PC-3 (cell line): ENCODE measurements around the gene KIFAP3.

Experiments used
- EZH2 ChIP-seq: fragments of 300-600 bp; sonication (generic); IDR thresholded peaks from one replicate; pipeline ENCODE4 v1.6.1; 2017; ENCODE audit warnings: antibody characterized with exemption, mild to moderate bottlenecking, low read length; ENCODE audit not compliant: unreplicated experiment
- EZH2phosphoT487 ChIP-seq: fragments of 300-600 bp; sonication (generic); IDR thresholded peaks from 2 replicates; pipeline ENCODE4 v1.6.1; 2018; ENCODE audit warnings: mild to moderate bottlenecking, antibody characterized with exemption, low read length, borderline replicate concordance
- TF ChIP-seq, protein P1 (sequence below): fragments of 300-600 bp; sonication (generic); conservative IDR thresholded peaks from 2 replicates; pipeline ENCODE4 v1.5.1; 2017; ENCODE audit warnings: antibody characterized with exemption, low read depth, mild to moderate bottlenecking, low read length

DNA sequence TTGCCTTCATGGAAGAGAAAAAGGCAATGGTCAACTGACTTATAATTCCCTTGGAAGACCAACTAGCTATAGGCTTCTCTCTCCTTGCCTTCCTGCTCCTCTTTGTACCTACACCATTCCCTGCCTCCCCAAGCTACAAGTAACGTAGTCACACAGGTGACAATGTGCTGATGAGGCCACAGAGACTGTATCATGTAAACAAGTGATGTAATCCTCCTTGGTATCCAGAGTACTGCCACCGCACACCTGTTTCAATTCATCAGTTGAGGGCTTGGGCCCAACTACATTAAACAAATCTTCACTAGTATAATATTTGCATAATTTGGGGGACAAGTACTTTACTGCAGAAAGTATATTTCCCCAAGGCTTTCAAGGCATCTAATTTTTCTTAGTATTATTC, 104.4 kb downstream of the KIFAP3 start:
- TF ChIP-seq, protein P1, sequence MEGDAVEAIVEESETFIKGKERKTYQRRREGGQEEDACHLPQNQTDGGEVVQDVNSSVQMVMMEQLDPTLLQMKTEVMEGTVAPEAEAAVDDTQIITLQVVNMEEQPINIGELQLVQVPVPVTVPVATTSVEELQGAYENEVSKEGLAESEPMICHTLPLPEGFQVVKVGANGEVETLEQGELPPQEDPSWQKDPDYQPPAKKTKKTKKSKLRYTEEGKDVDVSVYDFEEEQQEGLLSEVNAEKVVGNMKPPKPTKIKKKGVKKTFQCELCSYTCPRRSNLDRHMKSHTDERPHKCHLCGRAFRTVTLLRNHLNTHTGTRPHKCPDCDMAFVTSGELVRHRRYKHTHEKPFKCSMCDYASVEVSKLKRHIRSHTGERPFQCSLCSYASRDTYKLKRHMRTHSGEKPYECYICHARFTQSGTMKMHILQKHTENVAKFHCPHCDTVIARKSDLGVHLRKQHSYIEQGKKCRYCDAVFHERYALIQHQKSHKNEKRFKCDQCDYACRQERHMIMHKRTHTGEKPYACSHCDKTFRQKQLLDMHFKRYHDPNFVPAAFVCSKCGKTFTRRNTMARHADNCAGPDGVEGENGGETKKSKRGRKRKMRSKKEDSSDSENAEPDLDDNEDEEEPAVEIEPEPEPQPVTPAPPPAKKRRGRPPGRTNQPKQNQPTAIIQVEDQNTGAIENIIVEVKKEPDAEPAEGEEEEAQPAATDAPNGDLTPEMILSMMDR: no peak
- TF ChIP-seq EZH2: no peak
- TF ChIP-seq EZH2phosphoT487: no peak
